ENCODE results near the gene EPHA7.

- TF ChIP-seq POU6F1 (CRISPR knock-in tag; IDR thresholded peaks at IDR 0.05; ENCODE audit: borderline replicate concordance, low read depth), result no peak
- TF ChIP-seq ZNF8 (CRISPR knock-in tag; IDR thresholded peaks at IDR 0.05), result no peak
- no peak for TF ChIP-seq TCF4 (CRISPR knock-in tag; IDR thresholded peaks at IDR 0.05; ENCODE audit: borderline replicate concordance)
- no peak for TF ChIP-seq ISL1 (CRISPR knock-in tag; IDR thresholded peaks at IDR 0.05)
- no peak for TF ChIP-seq ARNTL (CRISPR knock-in tag; IDR thresholded peaks at IDR 0.05; ENCODE audit: borderline replicate concordance, low read depth)
- TF ChIP-seq ZFP30 (CRISPR knock-in tag; IDR thresholded peaks at IDR 0.05), result no peak
- TF ChIP-seq RARB (CRISPR knock-in tag; IDR thresholded peaks at IDR 0.05), result no peak
- TF ChIP-seq, protein P1, sequence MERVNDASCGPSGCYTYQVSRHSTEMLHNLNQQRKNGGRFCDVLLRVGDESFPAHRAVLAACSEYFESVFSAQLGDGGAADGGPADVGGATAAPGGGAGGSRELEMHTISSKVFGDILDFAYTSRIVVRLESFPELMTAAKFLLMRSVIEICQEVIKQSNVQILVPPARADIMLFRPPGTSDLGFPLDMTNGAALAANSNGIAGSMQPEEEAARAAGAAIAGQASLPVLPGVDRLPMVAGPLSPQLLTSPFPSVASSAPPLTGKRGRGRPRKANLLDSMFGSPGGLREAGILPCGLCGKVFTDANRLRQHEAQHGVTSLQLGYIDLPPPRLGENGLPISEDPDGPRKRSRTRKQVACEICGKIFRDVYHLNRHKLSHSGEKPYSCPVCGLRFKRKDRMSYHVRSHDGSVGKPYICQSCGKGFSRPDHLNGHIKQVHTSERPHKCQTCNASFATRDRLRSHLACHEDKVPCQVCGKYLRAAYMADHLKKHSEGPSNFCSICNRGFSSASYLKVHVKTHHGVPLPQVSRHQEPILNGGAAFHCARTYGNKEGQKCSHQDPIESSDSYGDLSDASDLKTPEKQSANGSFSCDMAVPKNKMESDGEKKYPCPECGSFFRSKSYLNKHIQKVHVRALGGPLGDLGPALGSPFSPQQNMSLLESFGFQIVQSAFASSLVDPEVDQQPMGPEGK (CRISPR knock-in tag; IDR thresholded peaks at IDR 0.05; ENCODE audit: borderline replicate concordance), result no peak
- no peak for TF ChIP-seq SNAI2 (CRISPR knock-in tag; IDR thresholded peaks at IDR 0.05)
- no peak for TF ChIP-seq CSDC2 (CRISPR knock-in tag; IDR thresholded peaks at IDR 0.05)
- no peak for TF ChIP-seq CSRNP3 (CRISPR knock-in tag; IDR thresholded peaks at IDR 0.05)
- TF ChIP-seq GLIS3 (CRISPR knock-in tag; IDR thresholded peaks at IDR 0.05), result no peak
- no peak for TF ChIP-seq BACH2 (CRISPR knock-in tag; IDR thresholded peaks at IDR 0.05; ENCODE audit: borderline replicate concordance)
- no peak for TF ChIP-seq PPARA (CRISPR knock-in tag; IDR thresholded peaks at IDR 0.05; ENCODE audit: borderline replicate concordance)
Measured at GRCh38 chr6:93388070-93388469, 31.3 kb downstream of the EPHA7 start.
